Measurements from ENCODE around the gene CXCL1.

Gene CXCL1

DNA sequence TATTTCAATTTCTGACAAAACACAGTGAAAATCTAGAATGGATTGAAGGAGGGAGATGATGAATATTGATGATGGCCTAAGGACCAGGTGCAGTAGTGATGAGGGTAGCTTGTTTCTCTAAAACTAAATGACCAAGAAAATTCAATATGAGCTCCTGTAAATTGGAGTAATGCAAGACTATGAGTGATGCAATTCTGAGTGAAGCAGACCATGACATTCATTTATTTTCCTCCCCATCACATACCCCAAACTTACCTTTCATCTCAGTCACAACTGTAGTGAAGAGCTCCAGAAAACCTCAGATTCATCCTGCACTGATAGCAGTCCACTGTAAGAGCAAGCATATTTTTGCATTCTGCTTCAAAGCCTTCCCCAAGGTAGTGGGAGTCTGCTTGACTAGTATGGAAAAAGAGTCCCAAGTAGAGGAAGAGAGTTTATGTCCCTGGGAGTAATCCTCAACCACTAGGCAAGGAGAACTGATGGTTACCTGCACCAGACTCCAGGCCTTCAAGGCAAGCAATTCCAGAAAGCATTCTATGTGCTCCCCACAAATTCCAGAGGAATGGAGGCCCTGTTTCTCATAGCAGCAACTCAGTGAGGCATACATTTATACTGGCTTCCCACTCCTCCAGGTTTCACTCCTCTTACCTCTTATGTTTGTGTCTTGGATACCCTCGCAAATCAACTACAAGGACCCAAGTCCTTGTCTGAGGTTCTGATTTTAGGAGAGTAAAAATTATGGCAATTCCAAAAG lies 47.2 kb downstream of the CXCL1 start:
- TF ChIP-seq, protein P1, sequence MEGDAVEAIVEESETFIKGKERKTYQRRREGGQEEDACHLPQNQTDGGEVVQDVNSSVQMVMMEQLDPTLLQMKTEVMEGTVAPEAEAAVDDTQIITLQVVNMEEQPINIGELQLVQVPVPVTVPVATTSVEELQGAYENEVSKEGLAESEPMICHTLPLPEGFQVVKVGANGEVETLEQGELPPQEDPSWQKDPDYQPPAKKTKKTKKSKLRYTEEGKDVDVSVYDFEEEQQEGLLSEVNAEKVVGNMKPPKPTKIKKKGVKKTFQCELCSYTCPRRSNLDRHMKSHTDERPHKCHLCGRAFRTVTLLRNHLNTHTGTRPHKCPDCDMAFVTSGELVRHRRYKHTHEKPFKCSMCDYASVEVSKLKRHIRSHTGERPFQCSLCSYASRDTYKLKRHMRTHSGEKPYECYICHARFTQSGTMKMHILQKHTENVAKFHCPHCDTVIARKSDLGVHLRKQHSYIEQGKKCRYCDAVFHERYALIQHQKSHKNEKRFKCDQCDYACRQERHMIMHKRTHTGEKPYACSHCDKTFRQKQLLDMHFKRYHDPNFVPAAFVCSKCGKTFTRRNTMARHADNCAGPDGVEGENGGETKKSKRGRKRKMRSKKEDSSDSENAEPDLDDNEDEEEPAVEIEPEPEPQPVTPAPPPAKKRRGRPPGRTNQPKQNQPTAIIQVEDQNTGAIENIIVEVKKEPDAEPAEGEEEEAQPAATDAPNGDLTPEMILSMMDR (IDR thresholded peaks at IDR 0.05; ENCODE audit: insufficient read depth, low read length, missing control alignments), result no peak
- POLR2A ChIA-PET, result interaction anchor here (0.7 kb wide), 1 partner anchor 19 kb away, joined by 4 read pairs; no protein-coding TSS in a partner anchor
- CTCF ChIA-PET, result interaction anchor here (0.7 to 17.7 kb wide), 8 partner anchors 15 to 575 kb away, joined by 3 to 215 read pairs (median 4); no protein-coding TSS in a partner anchor
- DNase-seq (ENCODE audit: low read depth, low spot score), result no peak
- no peak overlapping the region for H3K4me3 ChIP-seq (ENCODE audit: low read depth, low read length)

DNA sequence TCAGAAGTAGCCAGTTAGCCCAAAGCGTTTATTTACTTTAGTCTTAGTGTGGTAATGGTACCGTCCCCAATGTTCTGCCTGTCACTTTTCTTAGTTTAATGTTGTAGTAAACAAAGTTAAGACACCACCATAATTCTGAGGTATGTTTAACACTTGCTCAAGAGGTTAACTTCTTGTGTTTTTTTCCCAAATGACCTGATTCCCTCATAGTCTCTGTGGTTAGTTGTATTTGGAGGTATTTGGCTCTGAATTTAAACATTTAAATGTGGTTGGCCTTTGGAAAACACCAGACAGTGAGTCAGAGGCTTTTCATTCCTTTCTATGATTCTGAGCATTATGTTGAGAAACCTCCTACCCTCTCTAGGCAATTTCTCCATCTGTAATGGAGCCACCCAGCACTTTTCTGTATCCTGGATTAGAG lies 47.9 kb downstream of the CXCL1 start:
- no peak overlapping the region for H3K4me3 ChIP-seq (ENCODE audit: low read depth, low read length)
- CTCF ChIA-PET, result interaction anchor here (0.7 to 17.7 kb wide), 9 partner anchors 16 to 576 kb away, joined by 3 to 215 read pairs (median 4); no protein-coding TSS in a partner anchor
- peak; percentile 87 for DNase-seq (ENCODE audit: low read depth, low spot score)
- TF ChIP-seq, protein P1 (IDR thresholded peaks at IDR 0.05; ENCODE audit: insufficient read depth, low read length, missing control alignments), result no peak
- POLR2A ChIA-PET, result interaction anchor here (0.6 to 0.7 kb wide), 2 partner anchors 20 to 182 kb away, joined by 3 to 4 read pairs; no protein-coding TSS in a partner anchor

DNA sequence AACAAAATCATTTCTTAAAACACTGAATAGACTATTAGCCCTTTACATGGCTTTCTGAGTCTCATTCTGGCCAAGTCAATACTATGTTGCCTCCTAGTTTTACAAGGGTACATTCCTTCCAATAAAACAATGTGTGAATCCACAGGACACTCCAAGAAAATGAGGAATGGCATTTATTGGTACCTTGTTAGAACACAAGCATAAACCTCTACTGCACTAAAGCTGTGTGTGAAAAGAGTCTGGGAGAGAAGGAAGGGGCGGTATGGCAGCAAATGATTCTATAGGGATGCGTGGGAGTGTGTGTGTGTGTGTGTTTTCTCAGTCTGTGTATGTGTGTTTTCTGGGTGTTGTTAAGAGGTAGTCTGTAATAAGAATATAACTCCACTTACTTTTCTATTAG lies 48.9 kb downstream of the CXCL1 start:
- no peak for DNase-seq (ENCODE audit: low read depth, low spot score)
- CTCF ChIA-PET, result interaction anchor here (1.0 to 17.7 kb wide), 5 partner anchors 9 to 255 kb away, joined by 3 to 215 read pairs (median 4); no protein-coding TSS in a partner anchor
- POLR2A ChIA-PET, result no interaction called here
- no peak overlapping the region for H3K4me3 ChIP-seq (ENCODE audit: low read depth, low read length)
- TF ChIP-seq, protein P1 (IDR thresholded peaks at IDR 0.05; ENCODE audit: insufficient read depth, low read length, missing control alignments), result no peak

DNA sequence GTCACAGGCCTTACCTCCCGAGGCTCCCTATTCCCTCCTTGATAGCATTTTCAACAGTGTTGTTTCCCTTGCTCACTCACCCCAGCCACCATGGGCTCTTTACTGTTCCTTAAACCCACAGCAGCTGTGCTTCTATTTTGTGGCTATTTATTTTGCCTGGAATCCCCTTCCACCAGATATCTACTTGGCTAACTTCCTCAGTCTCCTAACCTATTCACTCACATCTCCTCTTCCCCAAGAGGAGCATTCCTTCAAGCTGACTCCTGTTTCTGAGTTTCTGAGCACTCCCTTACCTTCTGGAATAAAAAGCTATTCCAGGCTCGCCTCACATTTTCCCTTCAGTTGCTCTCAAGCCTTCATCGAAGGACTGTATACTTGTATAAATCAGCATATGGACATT lies 50.5 kb downstream of the CXCL1 start:
- ChIA-PET POLR2A (interaction anchor here (0.6 kb wide), 1 partner anchor 22 kb away, joined by 3 read pairs; no protein-coding TSS in a partner anchor), CTCF (interaction anchor here (0.8 to 17.7 kb wide), 11 partner anchors 9 to 265 kb away, joined by 4 to 215 read pairs (median 4); no protein-coding TSS in a partner anchor)
- TF ChIP-seq, protein P1 (IDR thresholded peaks at IDR 0.05; ENCODE audit: insufficient read depth, low read length, missing control alignments), result no peak
- DNase-seq (ENCODE audit: low read depth, low spot score), result no peak
- no peak overlapping the region for H3K4me3 ChIP-seq (ENCODE audit: low read depth, low read length)
